Measurements from ENCODE around the gene PRRT1B.
"Not testable (repeated sequence)": the region's sequence is repeated elsewhere in the genome, so short reads cannot be mapped to it uniquely, and the experiment has no call there.

PRRT1B gene

DNA sequence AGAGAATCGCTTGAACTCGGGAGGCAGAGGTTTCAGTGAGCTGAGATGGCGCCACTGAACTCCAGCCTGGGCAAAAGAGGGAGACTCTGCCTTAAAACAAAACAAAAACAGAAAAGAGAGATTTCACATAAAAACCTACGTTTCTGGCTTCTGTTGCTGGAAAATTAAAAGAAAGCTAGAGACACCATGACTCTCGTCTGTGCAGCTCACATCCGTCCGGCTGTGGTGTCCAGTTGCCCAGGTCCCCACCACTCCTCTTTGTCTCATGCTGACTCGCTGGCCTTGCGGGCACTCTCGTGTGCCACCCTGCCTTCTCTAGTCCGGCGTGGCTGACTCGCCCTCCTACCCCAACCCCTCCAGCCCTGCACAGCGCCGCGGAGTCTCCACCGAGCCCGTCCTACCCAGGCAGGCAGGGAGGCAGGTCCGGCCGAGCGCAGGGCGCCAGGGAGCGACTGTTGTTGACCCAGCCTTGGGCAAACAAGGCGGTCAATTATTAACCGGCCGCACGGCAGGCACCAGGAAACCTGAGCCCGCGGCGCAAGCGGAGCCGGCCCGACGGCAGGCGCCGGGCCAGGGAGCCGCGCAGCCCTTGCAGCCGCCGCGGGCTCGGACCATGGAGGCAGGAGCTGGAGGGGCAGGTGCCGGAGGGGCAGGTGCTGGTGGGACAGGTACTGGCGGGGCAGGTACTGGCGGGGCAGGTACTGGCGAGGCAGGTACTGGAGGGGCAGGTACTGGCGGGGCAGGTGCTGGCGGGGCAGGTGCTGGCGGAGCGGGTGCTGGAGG, at the start of gene PRRT1B:
PRRT1B (plus strand) TSS at position 521 of the 783 bp plus-strand sequence; CDS start at position 614, 93 bp downstream.
- DNase-seq = no peak

DNA sequence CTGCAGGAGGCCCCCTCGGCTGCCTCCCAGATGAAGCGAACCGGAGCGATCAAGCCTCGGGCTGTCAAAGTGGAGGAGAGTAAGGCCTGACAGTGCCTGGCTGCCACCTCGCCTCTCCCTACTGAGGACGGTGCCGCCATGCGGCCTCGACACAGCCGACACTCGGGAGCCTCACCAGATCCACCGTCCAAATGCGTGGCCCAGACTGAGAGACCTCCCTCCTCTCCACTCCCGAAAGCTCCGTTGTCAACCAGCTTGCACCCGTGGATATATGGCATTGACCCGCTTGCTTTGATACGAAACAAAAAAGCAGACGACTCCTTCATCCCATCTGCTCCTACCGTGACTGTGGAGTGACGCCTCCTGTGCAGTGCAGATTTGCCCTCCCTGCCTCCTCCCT, 49.5 kb upstream of the PRRT1B start:
- no peak for DNase-seq

DNA sequence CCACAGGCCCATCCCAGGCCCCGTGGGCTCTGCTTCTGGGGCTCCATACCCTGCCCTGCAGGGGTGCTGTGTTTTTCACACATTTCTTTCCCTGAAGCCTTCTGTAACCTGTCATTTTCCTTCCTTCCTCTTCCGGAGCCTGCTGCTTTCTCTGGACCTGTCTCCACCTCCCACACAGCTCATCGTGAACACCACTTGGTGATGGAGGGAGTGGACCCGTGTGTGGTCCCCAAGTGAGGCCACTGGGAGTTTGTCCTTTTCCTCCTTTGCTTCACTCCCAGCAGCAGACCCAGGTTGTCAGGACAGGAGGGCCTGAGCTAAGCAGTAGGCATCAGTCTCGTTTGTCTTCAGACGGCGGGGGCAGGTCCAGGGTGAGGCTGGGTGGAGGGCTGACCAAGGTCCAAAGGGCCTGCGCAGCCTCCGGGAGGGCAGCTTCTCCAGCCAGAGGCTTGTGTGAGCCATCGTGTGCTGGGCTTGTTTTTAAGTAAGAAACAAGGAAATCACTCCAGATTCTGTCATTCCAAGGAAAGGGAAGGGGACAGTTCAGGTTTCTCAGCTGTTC, 48.4 kb upstream of the PRRT1B start:
- DNase-seq = no peak

DNA sequence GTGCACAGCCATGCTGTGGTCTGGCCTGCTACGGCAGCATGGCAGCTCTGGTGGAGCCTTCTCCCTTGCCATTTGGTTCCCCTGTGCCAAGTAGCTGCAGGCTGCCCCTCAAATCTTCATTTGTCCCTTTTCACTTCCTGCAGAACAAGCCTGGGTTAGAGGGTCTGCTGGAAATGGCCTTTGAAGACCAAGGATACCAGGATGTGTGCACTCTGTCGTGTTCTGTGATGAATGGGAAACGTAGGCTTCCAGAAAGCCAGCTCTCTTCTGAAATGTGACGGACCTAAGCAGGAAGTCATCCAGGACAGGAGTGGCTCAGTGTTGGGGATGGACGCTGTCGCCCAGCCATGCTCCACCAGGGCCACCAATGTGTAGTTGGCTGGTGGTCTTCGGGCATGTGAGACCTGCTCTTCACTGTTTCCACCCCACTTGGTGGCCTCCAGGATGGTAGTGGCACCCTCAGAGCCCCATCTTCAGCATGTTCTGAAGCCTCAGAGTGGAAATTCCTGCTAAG, 46.0 kb upstream of the PRRT1B start:
- no peak for DNase-seq

DNA sequence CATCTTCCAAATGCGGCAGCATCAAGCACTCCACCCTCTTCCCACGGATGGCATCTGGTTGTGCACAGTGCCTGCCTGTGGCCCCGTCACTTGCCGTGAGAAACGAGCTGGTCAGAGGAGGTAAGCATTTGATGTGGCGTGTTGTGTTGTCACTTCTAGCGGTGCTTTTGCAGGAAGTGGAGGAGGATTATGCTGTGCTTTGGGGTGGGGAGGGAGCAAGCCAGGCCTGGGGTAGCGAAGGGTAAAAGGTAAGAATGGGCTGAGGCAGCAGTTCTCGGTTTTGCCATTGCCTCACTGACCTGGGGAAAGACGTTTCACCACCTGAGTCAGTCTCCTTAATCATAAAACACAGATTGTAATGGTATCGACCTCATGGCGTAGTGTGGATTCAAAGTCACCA, 44.9 kb upstream of the PRRT1B start:
- peak; percentile 69 to 80 for DNase-seq

DNA sequence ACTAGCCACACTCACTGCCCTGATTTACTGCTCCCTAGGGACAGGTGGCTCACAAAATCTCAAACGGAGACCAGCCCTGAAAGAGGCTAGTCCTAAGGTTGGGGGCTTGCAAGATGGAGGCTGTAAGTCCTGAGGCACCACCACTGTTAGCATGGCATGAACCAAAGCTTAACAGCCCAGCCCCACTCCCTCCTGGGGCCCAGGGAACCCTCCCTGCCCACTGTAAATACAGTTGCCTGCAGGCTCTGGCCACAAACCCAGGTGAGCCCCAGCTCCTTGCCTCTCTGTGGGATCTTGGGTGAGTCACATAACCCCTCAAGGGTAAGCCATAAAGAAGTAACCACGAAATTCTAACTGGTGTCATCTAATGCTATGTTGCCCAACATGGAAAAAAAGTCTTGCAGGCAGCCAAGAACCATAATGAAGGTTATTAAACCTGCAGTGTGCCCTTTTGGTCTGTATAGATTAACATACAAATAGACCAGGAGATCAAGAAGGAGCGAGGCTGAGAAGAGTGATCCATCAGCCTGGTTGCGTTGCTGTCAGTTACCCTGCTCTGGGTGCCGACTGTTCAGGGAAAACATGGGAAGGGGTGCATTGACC, 44.3 kb upstream of the PRRT1B start:
- DNase-seq = peak in 1 of 2 donors; percentile 41

DNA sequence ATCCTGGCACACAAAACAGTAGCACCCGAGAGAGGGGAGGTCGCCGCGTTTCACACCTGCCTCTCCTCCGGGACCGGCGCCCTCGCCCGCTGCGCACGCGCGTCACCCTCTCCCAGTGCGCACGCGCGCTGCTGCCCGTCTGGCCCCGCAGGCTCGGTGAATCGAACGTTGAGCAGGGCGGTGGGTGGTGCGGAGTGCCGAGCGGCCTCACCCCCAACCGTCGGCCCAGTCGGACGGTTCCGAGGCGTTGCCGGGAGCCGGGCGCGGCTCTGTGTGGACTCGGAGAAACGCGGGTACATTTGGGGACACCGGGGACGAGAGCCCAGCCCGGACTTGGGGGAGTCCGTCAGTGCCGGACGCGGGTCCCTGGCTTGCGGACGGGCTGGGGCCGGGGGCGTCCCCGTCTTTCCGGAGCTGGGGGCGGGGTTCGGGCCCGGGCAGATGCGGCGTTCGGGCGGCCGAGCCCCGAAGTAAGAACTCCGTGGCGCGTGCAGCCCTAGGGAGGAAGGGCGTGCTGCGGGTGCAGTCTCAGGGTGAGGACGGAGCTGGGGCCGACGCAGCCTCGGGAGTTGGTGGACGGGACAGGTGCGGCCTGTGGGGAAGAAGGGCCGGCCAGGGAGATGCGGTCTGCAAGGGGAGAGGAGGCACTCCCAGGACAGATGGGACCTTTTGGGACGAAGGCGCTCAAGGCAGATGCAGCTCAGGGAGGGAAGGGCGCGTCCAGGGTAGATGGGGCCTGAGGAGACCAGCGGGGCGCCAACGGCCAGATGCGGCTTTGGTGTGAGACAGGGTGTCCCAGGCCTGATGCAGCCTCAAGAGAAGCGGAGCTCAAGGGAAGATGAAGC, 42.3 kb upstream of the PRRT1B start, which contains the start of gene POMT1:
POMT1 (plus strand) TSS at position 138 of the 845 bp plus-strand sequence. CDS start 1,301 bp downstream, outside the sequence.
- peak; percentile 92 to 93 for DNase-seq

DNA sequence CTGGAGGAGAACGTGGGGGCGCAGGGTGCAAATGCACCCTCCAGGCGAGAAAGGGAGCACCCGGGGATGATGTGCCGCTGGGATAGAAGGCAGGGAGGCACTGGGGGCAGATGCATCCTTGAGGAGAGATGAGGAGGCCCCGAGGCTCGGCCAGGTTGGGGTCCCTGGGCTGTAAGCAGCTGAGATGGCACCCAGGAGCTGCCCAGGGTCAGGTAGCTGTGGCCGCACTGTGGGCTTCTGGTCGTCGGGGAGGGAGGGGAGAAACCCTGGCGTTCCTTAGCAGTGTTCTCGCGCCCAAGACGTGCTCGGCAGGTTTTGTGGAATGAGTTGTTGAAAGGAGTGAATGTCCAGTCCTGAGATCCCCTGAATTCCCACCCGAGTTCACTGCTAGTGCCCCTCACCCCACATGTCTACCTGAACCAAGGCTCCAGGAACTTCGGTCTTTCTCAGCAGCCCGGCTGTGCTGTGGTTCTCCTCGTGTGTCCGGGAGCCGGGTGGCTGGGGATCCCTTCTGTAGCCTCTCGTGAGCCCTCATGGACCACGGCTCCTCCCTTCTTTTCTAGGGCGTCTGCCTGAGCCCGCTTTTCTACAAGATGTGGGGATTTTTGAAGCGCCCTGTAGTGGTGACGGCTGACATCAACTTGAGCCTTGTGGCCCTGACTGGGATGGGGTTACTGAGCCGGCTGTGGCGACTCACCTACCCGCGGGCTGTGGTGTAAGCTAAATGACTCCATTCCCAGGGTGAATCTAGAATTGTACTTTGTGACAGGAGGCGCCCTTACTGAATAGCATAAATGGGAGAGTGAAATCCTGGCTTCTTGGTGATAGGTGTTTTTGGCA, 41.5 kb upstream of the PRRT1B start:
- DNase-seq = peak; percentile 50 to 56

DNA sequence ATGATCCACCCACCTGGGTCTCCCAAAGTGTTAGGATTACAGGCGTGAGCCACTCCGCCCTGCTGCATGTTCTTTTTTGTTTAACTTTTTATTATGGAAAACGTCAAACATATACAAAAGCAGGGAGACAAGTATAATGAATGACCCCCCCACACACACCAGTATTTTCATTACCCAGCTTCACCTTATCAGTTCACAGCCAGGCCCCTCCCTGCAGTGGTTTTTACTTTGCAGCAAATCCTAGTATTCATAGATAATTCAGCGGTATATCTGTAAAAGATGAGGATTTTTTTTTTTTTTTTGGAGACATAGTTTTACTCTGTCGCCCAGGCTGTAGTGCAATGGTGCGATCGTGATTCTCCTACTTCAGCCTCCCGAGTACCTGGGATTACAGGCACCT, 40.3 kb upstream of the PRRT1B start:
- no peak for DNase-seq

DNA sequence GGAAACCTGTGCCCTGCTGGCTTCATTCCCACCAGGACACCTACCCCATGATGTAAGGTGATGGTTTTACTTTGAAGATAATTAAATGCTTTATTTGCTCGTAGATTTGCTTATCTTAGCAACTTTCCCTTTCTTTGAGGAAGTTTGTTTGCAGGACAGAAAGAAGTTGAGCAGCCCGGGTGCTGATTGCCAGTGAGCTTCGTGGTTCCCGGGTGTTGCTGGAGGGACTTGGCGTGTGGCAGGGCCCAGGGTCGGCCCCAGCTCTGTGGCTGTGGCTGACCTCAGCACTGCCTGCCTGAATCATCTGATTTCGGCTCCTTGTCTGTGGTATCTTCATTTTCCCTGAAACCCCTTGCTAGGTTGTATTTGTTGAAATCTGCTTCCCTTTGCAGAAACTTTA, 33.9 kb upstream of the PRRT1B start:
- DNase-seq = no peak

DNA sequence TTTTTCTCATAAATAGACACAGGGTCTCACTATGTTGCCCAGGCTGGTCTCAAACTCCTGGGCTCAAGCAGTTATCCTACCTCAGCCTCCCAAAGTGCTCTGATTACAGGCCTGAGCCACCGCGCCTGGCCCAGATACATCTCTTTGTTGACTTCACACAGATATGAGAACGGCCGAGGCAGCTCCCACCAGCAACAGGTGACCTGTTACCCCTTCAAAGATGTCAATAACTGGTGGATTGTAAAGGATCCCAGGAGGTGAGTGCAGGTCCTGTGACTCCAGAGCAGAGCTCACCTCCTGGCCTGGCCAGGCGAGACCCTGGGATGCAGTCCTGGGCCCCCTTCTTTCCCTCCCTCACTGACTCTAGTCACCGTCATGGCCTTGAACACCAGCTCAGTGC, 33.4 kb upstream of the PRRT1B start:
- DNase-seq = no peak

DNA sequence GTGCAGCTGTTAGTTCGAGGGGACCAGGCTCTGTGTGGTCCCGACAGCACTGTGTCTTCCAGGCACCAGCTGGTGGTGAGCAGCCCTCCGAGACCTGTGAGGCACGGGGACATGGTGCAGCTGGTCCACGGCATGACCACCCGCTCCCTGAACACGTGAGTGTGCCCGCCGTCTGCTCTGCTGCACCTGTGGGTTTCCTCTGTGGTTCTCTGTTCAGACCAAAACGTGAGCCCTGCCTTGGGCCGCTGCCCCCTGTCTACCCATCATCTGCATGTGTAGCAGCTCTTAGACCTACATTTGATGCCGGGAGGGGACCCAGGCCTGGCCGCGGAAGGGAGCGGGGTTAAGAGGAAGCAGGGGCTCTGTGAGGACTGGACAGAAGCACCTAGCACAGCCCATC, 32.1 kb upstream of the PRRT1B start:
- no peak for DNase-seq

DNA sequence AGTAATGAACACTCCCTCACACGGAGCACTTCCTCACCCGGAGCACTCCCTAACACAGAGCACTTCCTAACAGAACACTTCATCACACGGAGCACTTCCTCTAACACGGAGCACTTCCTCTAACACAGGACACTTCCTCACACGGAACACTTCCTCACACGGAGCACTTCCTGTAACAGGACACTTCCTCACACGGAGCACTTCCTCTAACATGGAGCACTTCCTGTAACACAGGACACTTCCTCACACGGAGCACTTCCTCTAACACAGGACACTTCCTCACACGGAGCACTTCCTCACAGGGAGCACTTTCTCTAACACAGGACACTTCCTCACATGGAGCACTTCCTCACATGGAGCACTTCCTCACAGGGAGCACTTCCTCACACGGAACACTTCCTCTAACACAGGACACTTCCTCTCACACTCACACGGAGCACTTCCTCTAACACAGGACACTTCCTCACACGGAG, 29.7 kb upstream of the PRRT1B start:
- DNase-seq = not testable (repeated sequence)

DNA sequence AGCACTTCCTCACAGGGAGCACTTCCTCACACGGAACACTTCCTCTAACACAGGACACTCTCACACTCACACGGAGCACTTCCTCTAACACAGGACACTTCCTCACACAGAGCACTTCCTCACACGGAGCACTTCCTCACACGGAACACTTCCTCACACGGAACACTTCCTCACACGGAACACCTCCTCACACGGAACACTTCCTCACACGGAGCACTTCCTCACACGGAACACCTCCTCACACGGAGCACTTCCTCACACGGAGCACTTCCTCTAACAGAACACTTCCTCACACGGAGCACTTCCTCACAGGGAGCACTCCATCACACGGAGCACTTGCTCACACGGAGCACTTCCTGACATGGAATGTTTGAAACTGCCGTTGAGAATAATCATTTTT, 29.2 kb upstream of the PRRT1B start:
- no peak for DNase-seq

DNA sequence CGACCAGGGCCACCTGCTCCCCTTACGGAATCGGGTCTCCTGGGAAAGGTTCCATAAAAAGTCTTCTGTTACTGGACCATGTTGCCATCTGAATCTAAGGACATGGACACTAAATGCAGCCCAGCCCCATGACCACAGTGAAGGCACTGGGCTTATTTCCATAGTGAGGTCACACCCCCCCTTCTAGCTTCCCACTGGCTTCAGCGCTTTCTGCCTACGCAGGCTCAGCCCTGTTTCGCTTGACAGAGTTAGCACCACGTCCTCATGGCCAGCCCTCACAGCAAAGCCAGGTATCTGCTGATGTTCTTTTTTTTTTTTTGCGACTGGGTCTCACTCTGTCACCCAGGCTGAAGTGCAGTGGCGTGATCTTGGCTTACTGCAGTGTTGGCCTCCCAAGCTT, 28.4 kb upstream of the PRRT1B start:
- DNase-seq = no peak

DNA sequence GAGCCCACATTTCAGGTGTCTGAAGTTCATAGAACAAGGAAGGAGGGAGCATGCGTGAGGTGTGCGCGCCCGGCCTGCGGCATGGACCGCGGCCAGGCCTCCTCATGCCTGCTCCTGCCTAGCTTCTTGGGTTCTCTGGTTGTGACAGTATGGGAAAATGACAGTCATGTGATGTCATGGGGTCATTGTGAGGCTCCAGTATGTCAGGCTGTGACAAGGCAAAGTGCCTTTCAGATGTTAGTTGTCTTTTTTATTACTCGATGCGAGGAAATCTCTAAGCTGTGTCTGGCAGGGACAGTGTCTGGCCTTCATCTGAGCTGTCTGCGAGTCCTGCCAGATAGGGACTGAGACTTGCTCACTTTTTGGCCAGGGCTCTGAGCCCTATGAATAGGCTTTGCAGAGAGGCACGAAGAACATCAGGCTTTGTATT, 27.5 kb upstream of the PRRT1B start:
- DNase-seq = no peak

DNA sequence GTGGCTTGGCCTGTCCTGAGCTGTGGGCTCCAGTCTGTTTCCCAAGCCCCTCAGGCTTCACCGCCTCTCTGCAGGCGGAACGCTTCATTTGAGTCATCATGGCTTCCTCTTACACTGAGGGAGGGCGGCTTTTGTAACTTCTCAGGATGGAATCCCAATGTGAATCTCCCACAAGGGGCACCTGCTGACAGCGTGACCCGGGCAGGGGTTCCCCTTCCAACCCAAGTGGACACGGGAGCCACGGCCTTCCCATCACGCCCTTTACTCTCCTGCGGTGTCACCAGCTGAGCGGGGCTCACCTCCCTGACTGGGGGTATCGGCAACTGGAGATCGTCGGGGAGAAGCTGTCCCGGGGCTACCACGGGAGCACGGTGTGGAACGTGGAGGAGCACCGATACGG, 26.8 kb upstream of the PRRT1B start:
- no peak for DNase-seq

DNA sequence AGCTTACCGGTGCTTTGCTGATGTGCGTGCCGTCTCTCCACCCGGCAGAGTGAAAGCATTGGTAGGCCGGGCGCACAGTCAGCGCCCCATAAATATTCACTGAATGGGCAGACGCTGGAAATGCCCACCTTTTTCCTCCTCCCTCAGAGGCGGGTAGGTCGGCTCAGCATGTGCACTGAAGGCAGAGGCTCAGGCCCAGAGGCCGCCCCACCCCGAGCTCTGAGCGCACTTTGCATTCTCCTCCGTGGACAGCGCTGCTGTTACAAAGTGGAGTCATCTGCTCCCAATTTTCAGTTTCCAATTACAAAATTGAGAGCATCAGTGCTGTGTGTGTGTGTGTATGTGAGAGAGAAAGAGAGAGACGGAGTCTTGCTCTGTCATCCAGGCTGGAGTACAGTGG, 24.8 kb upstream of the PRRT1B start:
- DNase-seq = no peak

DNA sequence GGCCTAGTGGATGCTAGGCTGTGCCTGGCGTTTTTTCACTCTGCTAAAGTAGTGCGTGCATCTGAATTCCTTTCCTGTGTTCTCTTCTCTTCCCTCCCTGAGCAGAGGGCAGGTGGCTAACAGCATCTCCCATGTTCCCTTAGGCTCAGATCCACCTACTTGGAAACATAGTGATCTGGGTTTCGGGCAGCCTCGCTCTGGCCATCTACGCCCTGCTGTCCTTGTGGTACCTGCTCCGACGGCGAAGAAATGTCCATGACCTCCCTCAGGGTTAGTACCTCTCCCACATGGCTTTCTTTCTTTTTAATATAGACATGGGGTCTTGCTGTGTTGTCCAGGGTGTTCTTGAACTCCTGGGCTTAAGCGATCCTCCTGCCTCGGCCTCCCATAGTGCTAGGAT, 24.1 kb upstream of the PRRT1B start:
- no peak for DNase-seq

DNA sequence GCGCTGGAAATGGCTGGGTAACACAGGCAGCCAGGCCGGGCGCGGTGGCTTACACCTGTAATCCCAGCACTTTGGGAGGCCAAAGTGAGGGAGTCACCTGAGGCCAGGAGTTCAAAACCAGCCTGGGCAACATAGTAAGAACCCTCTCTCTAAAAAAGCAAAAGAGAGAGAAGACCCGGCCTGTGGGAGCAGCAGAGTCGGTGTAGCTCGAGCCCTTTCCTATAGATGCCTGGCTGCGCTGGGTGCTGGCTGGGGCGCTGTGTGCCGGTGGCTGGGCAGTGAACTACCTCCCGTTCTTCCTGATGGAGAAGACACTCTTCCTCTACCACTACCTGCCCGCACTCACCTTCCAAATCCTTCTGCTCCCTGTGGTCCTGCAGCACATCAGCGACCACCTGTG, 23.5 kb upstream of the PRRT1B start:
- no peak for DNase-seq

DNA sequence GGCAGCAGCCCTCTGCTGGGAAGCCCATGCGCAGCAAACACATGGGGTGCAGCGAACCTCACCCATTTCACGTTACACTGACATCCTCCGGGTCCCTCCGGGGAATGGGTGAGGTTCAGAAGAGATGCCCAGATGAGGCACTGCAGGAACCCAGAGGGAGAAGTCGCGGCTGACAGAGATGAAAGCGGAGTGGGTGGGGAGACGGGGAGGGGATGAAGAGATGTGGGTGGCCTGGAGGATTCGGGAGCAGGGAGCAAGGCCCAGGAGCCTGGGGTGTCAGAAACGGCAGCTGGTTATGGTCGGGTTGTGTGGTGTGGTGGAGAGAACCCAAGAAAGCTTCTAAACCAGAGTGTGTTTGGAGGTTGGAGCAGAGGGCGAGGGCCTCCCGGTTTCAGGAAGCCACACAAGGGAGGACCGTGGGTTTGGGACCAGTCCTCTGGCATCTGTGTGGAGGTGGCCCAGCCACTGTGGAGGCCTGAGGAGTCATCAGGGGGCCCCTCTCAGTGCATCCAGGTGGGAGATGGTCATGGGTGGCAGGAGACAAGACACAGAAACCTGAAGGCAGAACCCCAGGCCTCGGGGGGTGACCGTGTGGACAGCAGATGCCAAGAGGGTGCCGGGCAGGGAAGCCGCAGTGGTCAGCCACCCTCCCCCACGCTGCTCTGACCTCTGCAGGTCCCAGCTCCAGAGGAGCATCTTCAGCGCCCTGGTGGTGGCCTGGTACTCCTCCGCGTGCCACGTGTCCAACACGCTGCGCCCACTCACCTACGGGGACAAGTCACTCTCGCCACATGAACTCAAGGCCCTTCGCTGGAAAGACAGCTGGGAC, 22.9 kb upstream of the PRRT1B start:
- no peak for DNase-seq
